Measurements from ENCODE around the gene INPP4A. TPM values are rescaled to one million over a fixed set of nuclear protein-coding genes. Genes with fewer than 3 reads are reported as not detected.

The INPP4A gene
- total and polyA plus RNA-seq, 9 of the 15 experiments (the other 6 are each of a cell fraction or from before 2014, with no cell fraction given) = 1.8 to 15.7 (median 8.3) TPM

- no peak for TF ChIP-seq ZBTB33 (CRISPR knock-in tag; IDR thresholded peaks at IDR 0.05)
Measured at GRCh38 chr2:98445683-98446581, 1.3 kb downstream of the INPP4A start (continued).

GRCh38 chr2:98446850-98447249 is 2.2 kb downstream of the INPP4A start:
- H4K20me1 ChIP-seq (replicated peaks; ENCODE audit: control insufficient read depth, insufficient read depth, low read length) = peaks cover 21% of the 10 kb centered on the region
- no peak overlapping the region for H3K9ac ChIP-seq (ENCODE audit: insufficient read depth in 1 of 2, low read depth in 2 of 2, low read length in 2 of 2)
- H3K9me3 ChIP-seq (replicated peaks; ENCODE audit: control insufficient read depth, insufficient read depth, low read depth, low read length) = no peaks in the 10 kb centered on the region
- peaks cover 44% of the 10 kb centered on the region for H3K79me2 ChIP-seq (ENCODE audit: control insufficient read depth, insufficient read depth, low read length)
- no peak overlapping the region for H3K4me2 ChIP-seq (ENCODE audit: insufficient read depth, low read length)
- 67% methylated on average over 6 of the region's 6 CpGs for WGBS (ENCODE audit: insufficient coverage, low coverage, missing lambda C conversion rate)
- H3K27ac ChIP-seq (ENCODE audit: extremely low read depth, low read depth, low read length) = no peak overlapping the region
- H3K4me1 ChIP-seq (replicated peaks in 1 of 2; ENCODE audit: control insufficient read depth in 2 of 2, insufficient read depth in 2 of 2, low read length in 2 of 2) = peaks cover 16 to 27% of the 10 kb centered on the region in 2 experiments; a peak in 4 of 5 replicates
- intact Hi-C loops (cut with micrococcal nuclease) = loop anchor here (5.0 kb wide), 1 partner anchor 60 kb away; no protein-coding TSS in a partner anchor
- no peaks in the 10 kb centered on the region for H3K36me3 ChIP-seq (ENCODE audit: control insufficient read depth, insufficient read depth, low read length)
- ChIA-PET POLR2A (interaction anchor here (1.2 to 2.1 kb wide), 3 partner anchors 9 to 17 kb away, joined by 3 to 9 read pairs (median 9); no protein-coding TSS in a partner anchor), CTCF (ENCODE audit: low intra/inter-chr PET ratio) (no interaction called here)
- no peak for FAIRE-seq
- H3K27me3 ChIP-seq (ENCODE audit: control insufficient read depth in 2 of 2, insufficient read depth in 2 of 2, low read length in 2 of 2) = no peaks in the 10 kb centered on the region
- in situ Hi-C loops (cut with MboI) = no loop called here
- ATAC-seq = no peak
- no peak overlapping the region for H2AFZ ChIP-seq (ENCODE audit: low read depth, low read length)
- H3K4me3 ChIP-seq = no peak overlapping the region
- no peaks in the 10 kb centered on the region for H3K9me1 ChIP-seq (ENCODE audit: control insufficient read depth, insufficient read depth, low read length)
- BruUV-seq (replicated peaks) = no TSS peak
- no peak for DNase-seq (ENCODE audit: extremely low read depth in 1 of 4, low spot score in 3 of 4)
- TF ChIP-seq NFXL1 (CRISPR knock-in tag; IDR thresholded peaks at IDR 0.05) = no peak
- TF ChIP-seq MEF2D (tag; conservative IDR thresholded peaks at IDR 0.05; ENCODE audit: low read depth) = no peak
- no peak for TF ChIP-seq ZNF318 (IDR thresholded peaks at IDR 0.05; ENCODE audit: borderline replicate concordance in 1 of 2, low read depth in 1 of 2)
- TF ChIP-seq PATZ1 (CRISPR knock-in tag; IDR thresholded peaks at IDR 0.05; ENCODE audit: borderline replicate concordance) = no peak
